Aorta (tissue), 5 donors: ENCODE data around the gene ECSCR. TPM values are rescaled to one million over a fixed set of nuclear protein-coding genes. Genes with fewer than 3 reads are reported as not detected.

Experiments
- ATAC-seq: fragments of 200-7000 bp; cut with Tn5 transposase; one replicate; pipeline ENCODE4 v1.9.1; 2022; ENCODE audit warnings: moderate library complexity; ENCODE audit not compliant: low FRiP score
- DNase-seq, 2 donors: peaks; one replicate each; pipeline ENCODE4 v3.0.0-alpha.2; 2020
- H3K27ac ChIP-seq, 2 donors: one replicate each; pipeline ENCODE4 v1.5.1; 2013; ENCODE audit warnings: low read length in 2 of 2, mild to moderate bottlenecking in 2 of 2, moderate library complexity in 2 of 2, control low read depth in 1 of 2, inconsistent platforms in 1 of 2, low read depth in 1 of 2
- H3K27me3 ChIP-seq, 2 donors: one replicate each; pipeline ENCODE4 v1.6.1; 2013; ENCODE audit warnings: control low read depth in 1 of 2, low read length in 1 of 2, mild to moderate bottlenecking in 1 of 2, moderate library complexity in 1 of 2; ENCODE audit not compliant: insufficient read depth in 2 of 2, control insufficient read depth in 1 of 2
- H3K36me3 ChIP-seq, 2 donors: one replicate each; pipeline ENCODE4 v1.6.1; 2013; ENCODE audit warnings: control low read depth in 1 of 2, low read length in 1 of 2, mild to moderate bottlenecking in 1 of 2; ENCODE audit not compliant: insufficient read depth in 2 of 2, control insufficient read depth in 1 of 2
- H3K4me1 ChIP-seq, 2 donors: one replicate each; pipeline ENCODE4 v1.6.1; 2013; ENCODE audit warnings: low read length in 2 of 2, control low read depth in 1 of 2, mild to moderate bottlenecking in 1 of 2, moderate library complexity in 1 of 2; ENCODE audit not compliant: insufficient read depth in 2 of 2, control insufficient read depth in 1 of 2
- H3K4me3 ChIP-seq, 2 donors: one replicate each; pipeline ENCODE4 v1.5.1; 2013; ENCODE audit warnings: low read length in 2 of 2, control low read depth in 1 of 2, mild to moderate bottlenecking in 1 of 2
- H3K9me3 ChIP-seq: one replicate; pipeline ENCODE4 v1.6.1; 2013; ENCODE audit warnings: mild to moderate bottlenecking, low read length; ENCODE audit not compliant: control insufficient read depth
- WGBS, 2 donors: extraction: QIAGEN DNeasy Blood & Tissue Kit; methylation state at CpG; one replicate each; pipeline ENCODE4 v1.1.7; 2013; 5-methylcytosine and 5-hydroxymethylcytosine counted together
- intact Hi-C, 2 donors: fragments of 100-400 bp; cut with DNase I; formaldehyde crosslinking; loops; one replicate each; pipeline versions ENCODE4 v1.14.2 to v1.15.0; 2022
- polyA plus RNA-seq, 2 donors: library from polyadenylated mRNA; stranded (reverse); fragments of 200-250 nt; gene quantifications; one replicate each; pipeline ENCODE4 v1.2.3, GENCODE V29; 2013
- total RNA-seq, 2 donors: library from RNA; stranded (reverse); fragmentation: NEBNext Ultra II Directional; extraction: Animal tissue kit (Norgen Biotek cat#: 25700); gene quantifications; one replicate each; pipeline ENCODE4 v1.2.1, GENCODE V29; 2021
- donor health status: healthy with polysubstance abuse.
- donor health status: Bipolar disorder and iron deficiency.
- donor health status: DM: no; HTN: no; CAD: no.
- donor health status: DM: no; HTN: no; CAD: no.
- donor health status: DM: yes; HTN: yes; CAD: no.

Gene ECSCR
- total and polyA plus RNA-seq, 4 donors = 6.1 to 51.3 (median 22.4) TPM

GRCh38 chr5:139456776-139457175 is 5.8 kb downstream of the ECSCR start:
- DNase-seq = peak in 1 of 2 donors; percentile 72
- Histone ChIP-seq H3K36me3 (no peaks in the 10 kb centered on the region), H3K9me3 (no peaks in the 10 kb centered on the region), H3K4me3 (no peak overlapping the region), H3K27me3 (no peaks in the 10 kb centered on the region), H3K4me1 (no peaks in the 10 kb centered on the region), H3K27ac (no peak overlapping the region)
- WGBS, 2 donors = 95 to 96% methylated on average over 12 of the region's 12 CpGs
- ATAC-seq = no peak
- intact Hi-C loops = no loop called here

- intact Hi-C loops = no loop called here
- DNase-seq (peak in 1 of 2 donors; percentile 61), ATAC-seq (no peak)
- Histone ChIP-seq H3K4me3 (no peak overlapping the region), H3K4me1 (no peaks in the 10 kb centered on the region), H3K36me3 (no peaks in the 10 kb centered on the region), H3K27me3 (no peaks in the 10 kb centered on the region), H3K9me3 (no peaks in the 10 kb centered on the region), H3K27ac (no peak overlapping the region)
- WGBS, 2 donors = 91 to 92% methylated on average over 11 of the region's 11 CpGs
Measured at GRCh38 chr5:139454568-139455290, 7.8 kb downstream of the ECSCR start.

DNA sequence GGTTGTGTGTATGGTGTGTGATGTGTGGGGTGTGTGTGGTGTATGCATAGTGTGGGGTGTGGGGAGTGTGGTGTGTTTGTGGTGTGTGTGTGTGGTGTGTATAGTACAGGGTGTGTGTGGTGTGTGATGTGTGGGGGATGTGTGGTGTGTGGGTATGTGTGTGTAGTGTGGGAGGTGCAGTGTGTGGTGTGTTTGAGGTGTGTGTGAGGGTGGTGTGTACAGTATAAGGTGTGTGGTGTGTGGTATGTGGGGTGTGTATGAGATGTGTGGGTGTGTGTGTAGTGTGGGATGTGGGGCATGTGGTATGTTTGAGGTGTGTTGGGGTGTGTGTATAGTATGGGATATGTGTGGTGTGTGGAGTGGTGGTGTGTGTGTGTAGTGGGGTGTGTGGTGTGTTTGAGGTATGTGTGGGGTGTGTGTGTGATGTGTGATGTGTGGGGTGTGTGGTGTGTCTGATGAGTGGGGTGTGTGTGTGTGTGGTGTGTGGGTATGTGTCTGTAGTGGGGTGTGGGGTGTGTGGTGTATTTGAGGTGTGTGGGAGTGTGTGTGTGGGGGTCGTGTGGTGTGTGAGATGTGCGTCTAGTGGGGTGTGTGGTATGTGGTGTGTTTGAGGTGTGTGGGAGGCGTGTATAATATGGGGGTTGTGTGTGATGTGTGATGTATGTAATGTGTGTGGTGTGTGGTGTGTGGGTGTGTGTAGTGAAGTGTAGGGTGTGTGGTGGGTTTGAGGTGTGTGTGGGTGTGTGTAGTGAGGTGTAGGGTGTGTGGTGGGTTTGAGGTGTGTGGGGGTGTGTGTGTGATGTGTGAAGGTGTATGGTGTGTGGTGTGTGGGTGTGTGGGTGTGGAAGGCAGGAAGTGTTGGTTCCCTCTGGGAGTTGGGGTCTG is 8.6 kb downstream of the ECSCR start:
- Histone ChIP-seq H3K4me1 (no peaks in the 10 kb centered on the region), H3K4me3 (no peak overlapping the region), H3K36me3 (no peaks in the 10 kb centered on the region), H3K27ac (no peak overlapping the region), H3K27me3 (no peaks in the 10 kb centered on the region), H3K9me3 (no peaks in the 10 kb centered on the region)
- WGBS, 2 donors = 84 to 88% methylated on average over 3 of the region's 3 CpGs
- intact Hi-C loops = no loop called here
- DNase-seq (peak in 1 of 2 donors; percentile 17), ATAC-seq (no peak)

DNA sequence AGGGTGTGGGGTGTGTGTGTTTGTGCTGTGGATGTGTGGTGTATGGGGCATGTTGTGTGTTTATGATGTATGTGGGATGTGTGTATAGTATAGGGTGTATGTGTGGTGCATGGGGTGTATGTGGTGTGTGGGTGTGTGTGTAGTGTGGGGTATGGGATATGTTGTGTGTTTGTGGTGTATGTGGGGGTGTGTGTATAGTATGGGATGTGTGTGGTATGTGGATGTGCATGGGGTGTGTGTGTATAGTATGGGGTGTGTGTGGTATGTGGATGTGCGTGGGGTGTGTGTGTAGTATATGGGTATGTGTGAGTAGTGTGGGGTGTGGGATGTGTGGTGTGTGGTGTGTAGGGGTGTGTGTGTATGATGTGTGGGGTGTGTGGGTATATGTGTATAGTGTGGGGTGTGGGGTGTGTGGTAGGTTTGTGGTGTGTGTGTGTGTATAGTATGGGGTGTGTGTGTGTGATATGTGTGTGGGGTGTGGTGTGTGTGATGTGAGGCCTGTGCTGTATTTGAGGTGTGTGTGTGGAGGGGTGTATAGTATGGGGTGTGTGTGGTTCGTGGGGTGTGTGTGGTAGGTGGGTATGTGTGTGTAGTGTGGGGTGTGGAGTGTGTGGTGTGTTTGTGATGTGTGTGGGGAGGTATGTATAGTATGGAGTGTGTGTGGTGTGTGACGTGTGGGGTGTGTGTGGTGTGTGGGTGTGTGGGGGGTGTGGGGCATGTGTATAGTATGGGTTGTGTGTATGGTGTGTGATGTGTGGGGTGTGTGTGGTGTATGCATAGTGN is 10.5 kb downstream of the ECSCR start:
- intact Hi-C loops = no loop called here
- peak in 1 of 2 donors; percentile 32 for DNase-seq
- Histone ChIP-seq H3K36me3 (no peaks in the 10 kb centered on the region), H3K4me1 (no peaks in the 10 kb centered on the region), H3K9me3 (no peaks in the 10 kb centered on the region), H3K4me3 (no peak overlapping the region), H3K27ac (no peak overlapping the region), H3K27me3 (no peaks in the 10 kb centered on the region)
- ATAC-seq = no peak
- WGBS, 2 donors = 71 to 83% methylated on average over 3 of the region's 3 CpGs

- WGBS, 2 donors = 95 to 100% methylated on average over 2 of the region's 2 CpGs
- H3K4me1 ChIP-seq = no peaks in the 10 kb centered on the region
- DNase-seq (no peak), ATAC-seq (no peak)
- H3K27ac ChIP-seq = no peak overlapping the region
- no peak overlapping the region for H3K4me3 ChIP-seq
- H3K9me3 ChIP-seq = no peaks in the 10 kb centered on the region
- no peaks in the 10 kb centered on the region for H3K36me3 ChIP-seq
- no peaks in the 10 kb centered on the region for H3K27me3 ChIP-seq
- intact Hi-C loops = no loop called here
Measured at GRCh38 chr5:139451176-139451575, 11.4 kb downstream of the ECSCR start.

DNA sequence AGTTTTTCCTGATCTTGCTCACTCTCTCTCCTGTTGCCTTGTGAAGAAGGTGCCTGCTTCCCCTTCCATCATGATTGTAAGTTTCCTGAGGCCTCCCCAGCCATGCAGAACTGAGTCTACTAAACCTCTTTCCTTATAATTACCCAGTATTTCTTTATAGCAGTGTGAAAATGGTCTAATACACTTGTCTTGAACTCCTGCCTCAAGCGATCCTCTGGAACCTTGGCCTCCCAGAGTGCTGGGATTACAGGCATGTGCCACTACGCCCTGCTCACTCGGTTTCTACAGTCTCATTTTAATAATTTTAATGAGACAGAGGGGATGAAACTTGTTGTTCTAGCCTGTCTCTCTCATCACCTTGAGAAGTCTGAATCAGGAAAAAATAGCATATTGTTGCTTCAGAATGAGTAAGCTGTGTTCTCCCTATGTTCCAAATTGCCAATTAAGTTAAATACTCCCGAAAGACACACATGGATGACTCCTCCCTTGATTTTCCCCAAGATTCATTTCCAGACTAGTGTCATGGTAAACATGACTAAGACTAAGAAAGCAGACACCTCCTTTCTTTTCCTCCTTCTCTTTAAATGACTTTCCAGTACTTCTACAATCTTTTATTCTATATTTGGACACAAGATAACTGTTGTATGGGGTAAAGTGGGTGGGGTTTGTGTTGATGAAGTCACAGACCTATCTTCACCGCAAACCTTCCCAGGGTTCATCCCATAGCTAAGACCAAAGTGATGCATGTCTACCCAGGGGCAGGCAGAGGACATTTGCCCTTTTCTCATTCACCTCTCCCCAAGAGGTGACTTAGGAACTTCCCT is 15.4 kb downstream of the ECSCR start:
- no peaks in the 10 kb centered on the region for H3K4me1 ChIP-seq
- no peaks in the 10 kb centered on the region for H3K27me3 ChIP-seq
- no peaks in the 10 kb centered on the region for H3K9me3 ChIP-seq
- DNase-seq (no peak), ATAC-seq (no peak)
- intact Hi-C loops = no loop called here
- 85 to 92% methylated on average over 5 of the region's 5 CpGs for WGBS, 2 donors
- H3K4me3 ChIP-seq = no peak overlapping the region
- no peaks in the 10 kb centered on the region for H3K36me3 ChIP-seq
- no peak overlapping the region for H3K27ac ChIP-seq

- no peak overlapping the region for H3K4me3 ChIP-seq
- no peak overlapping the region for H3K27ac ChIP-seq
- ATAC-seq = no peak
- no peak for DNase-seq
- H3K36me3 ChIP-seq = no peaks in the 10 kb centered on the region
- H3K9me3 ChIP-seq = no peaks in the 10 kb centered on the region
- H3K27me3 ChIP-seq = no peaks in the 10 kb centered on the region
- no peaks in the 10 kb centered on the region for H3K4me1 ChIP-seq
- intact Hi-C loops = no loop called here
- WGBS, 2 donors = 32 to 36% methylated on average over 7 of the region's 7 CpGs
Measured at GRCh38 chr5:139445325-139446170, 17.0 kb downstream of the ECSCR start.
